ENCODE data around the gene DAPK2. TPM values are rescaled to one million over a fixed set of nuclear protein-coding genes. Genes with fewer than 3 reads are reported as not detected.

The DAPK2 gene
- total RNA-seq, 4 donors from 2014 or later = 47.4 to 105 (median 78.7) TPM

DNA sequence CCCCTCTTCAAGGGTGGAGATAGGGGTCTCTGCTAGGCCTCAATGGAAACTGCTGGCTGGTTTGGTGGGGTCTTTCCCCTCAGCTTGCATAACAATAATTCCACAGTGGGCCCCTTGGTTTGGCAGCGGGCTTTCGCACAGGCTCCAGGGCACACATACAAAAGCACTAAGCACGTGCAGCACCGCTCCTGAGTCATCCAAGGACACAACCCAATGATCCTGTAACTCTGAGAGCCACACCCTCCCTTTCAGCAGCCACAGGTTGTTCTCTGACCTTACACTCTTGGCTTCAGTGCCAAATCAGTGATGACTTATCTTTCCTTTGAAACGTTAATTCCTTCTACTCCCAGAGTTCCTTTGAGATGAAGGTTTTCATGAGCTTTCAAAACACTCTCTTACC, 41.7 kb downstream of the DAPK2 start:
- no peaks in the 10 kb centered on the region for H3K36me3 ChIP-seq
- no peak for TF ChIP-seq POLR2A (IDR thresholded peaks at IDR 0.05)
- TF ChIP-seq, protein P1, sequence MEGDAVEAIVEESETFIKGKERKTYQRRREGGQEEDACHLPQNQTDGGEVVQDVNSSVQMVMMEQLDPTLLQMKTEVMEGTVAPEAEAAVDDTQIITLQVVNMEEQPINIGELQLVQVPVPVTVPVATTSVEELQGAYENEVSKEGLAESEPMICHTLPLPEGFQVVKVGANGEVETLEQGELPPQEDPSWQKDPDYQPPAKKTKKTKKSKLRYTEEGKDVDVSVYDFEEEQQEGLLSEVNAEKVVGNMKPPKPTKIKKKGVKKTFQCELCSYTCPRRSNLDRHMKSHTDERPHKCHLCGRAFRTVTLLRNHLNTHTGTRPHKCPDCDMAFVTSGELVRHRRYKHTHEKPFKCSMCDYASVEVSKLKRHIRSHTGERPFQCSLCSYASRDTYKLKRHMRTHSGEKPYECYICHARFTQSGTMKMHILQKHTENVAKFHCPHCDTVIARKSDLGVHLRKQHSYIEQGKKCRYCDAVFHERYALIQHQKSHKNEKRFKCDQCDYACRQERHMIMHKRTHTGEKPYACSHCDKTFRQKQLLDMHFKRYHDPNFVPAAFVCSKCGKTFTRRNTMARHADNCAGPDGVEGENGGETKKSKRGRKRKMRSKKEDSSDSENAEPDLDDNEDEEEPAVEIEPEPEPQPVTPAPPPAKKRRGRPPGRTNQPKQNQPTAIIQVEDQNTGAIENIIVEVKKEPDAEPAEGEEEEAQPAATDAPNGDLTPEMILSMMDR (IDR thresholded peaks at IDR 0.05) = no peak
- peak overlapping the region in 1 of 3 donors; percentile 63 for H3K27ac ChIP-seq
- intact Hi-C loops (cut with DNase I) = no loop called here
- 65 to 71% methylated on average over 5 of the region's 5 CpGs for WGBS, 2 donors
- no peaks in the 10 kb centered on the region for H3K27me3 ChIP-seq
- DNase-seq = peak; percentile 80 to 83
- no peaks in the 10 kb centered on the region for H3K9me3 ChIP-seq
- no peak overlapping the region for H3K4me3 ChIP-seq (replicated peaks in 1 of 3)
- peaks cover 1 to 16% of the 10 kb centered on the region in 2 donors for H3K4me1 ChIP-seq

DNA sequence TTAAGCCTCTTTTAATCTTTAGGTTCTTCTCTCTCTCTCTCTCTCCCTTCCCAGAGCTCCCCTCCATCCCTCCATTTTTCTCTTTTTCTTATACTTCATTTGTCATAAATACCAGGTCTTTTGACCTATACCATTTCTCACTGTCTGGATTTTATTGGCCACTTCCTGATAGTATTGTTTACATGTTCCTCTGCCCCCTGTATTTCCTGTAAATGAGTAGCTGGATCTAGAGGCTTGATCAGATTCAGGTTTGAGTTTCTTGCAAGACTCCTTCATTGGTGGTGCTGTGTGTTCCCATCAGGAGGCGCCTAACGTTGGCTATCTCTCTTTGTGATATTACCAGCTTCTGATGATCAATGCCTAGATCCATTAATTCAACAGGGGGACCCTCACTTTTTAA, 42.2 kb downstream of the DAPK2 start:
- H3K9me3 ChIP-seq = no peaks in the 10 kb centered on the region
- intact Hi-C loops (cut with DNase I) = no loop called here
- 89 to 94% methylated on average over 2 of the region's 2 CpGs for WGBS, 2 donors
- H3K27me3 ChIP-seq = no peaks in the 10 kb centered on the region
- no peak for DNase-seq
- H3K36me3 ChIP-seq = no peaks in the 10 kb centered on the region
- TF ChIP-seq, protein P1 (IDR thresholded peaks at IDR 0.05) = no peak
- H3K4me3 ChIP-seq (replicated peaks in 1 of 3) = no peak overlapping the region
- H3K27ac ChIP-seq = peak overlapping the region in 1 of 3 donors; percentile 63
- peaks cover 6 to 16% of the 10 kb centered on the region in 2 donors for H3K4me1 ChIP-seq

DNA sequence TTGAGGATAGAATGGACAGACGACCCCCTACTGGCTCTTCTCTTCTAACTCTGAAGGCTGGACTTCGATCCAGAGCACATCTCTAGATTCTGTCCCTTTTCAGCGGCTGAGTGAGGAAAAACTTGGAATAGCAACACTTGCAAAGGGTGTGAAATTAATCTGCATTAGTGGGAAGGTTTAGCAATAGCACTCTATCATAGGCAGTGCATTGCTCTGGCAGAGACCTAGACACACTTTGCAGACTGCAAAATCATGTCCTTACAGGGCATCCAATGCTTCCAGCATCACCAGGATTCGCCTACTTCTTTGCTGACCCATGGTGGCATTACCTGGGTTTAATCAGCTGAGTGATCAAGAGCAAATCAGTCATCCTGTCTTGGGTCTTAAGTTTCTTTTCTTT, 43.1 kb downstream of the DAPK2 start:
- Histone ChIP-seq H3K4me3 (replicated peaks in 1 of 3) (no peak overlapping the region), H3K36me3 (no peaks in the 10 kb centered on the region), H3K9me3 (no peaks in the 10 kb centered on the region), H3K27ac (no peak overlapping the region), H3K27me3 (no peaks in the 10 kb centered on the region), H3K4me1 (peaks cover 15 to 25% of the 10 kb centered on the region in 2 donors)
- TF ChIP-seq, protein P1 (IDR thresholded peaks at IDR 0.05) = no peak
- TF ChIP-seq POLR2A (IDR thresholded peaks at IDR 0.05) = no peak
- no peak for DNase-seq
- intact Hi-C loops (cut with DNase I) = no loop called here
- WGBS, 2 donors = 87 to 91% methylated on average over 4 of the region's 4 CpGs

DNA sequence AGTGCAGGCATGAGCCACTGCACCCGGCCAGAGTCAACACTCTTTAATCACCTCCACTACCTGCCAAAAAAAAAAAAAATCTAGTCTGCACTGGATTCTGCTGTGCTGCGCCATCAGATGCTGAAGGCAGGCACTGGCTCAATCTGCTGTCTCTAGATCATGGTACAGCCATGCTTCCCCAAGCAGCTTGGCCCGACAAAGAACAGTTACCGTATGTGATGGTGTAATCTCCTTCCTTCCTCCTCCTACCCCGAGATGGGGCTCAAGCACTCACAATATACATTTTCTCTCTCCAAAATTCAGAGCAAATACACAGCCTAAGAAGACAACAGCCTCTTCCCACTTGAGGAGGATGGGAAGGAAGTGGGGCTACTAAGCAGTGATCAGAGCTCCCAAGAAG, 45.1 kb downstream of the DAPK2 start:
- Histone ChIP-seq H3K27me3 (no peaks in the 10 kb centered on the region), H3K36me3 (no peaks in the 10 kb centered on the region), H3K9me3 (no peaks in the 10 kb centered on the region), H3K27ac (no peak overlapping the region), H3K4me1 (peaks cover 30 to 43% of the 10 kb centered on the region in 2 donors), H3K4me3 (replicated peaks in 1 of 3) (no peak overlapping the region)
- TF ChIP-seq, protein P1 (IDR thresholded peaks at IDR 0.05) = no peak
- no peak for TF ChIP-seq POLR2A (IDR thresholded peaks at IDR 0.05)
- intact Hi-C loops (cut with DNase I) = no loop called here
- 84 to 85% methylated on average over 5 of the region's 5 CpGs for WGBS, 2 donors
- no peak for DNase-seq

DNA sequence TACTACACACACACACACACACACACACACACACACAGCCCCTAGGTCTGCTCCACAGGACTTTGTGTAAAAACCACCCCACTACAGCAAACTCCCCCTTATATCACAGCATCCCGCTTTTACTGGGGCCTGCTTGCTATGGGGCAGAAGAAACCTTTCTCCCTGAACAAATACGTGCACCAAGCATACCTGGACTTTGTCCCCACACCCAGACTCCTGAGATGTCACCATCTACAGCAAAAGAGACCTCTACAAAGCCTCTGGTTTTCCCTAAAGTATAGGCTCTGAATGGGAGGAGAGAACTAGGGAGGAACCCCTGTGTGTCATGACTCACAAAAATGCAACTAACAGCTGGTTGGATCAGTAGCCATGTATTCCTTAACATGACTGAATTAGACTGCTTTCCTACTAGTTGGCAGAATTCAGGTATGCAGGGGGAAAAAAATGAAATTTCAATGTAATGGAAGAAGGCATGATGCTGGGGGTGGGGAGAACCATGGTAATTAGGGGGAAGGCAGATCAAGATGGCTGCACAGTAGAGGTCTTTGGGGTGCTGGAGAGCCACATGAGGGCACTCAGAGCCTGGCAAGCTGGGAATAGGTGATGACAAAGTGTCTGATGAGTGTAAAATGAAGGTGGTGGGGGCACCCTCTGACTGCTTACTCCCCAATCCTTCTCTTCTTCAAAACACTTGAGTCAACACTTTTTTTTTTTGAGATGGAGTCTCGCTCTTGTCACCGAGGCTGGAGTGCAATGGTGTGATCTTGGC, 45.9 kb downstream of the DAPK2 start:
- intact Hi-C loops (cut with DNase I) = no loop called here
- H3K4me1 ChIP-seq = peaks cover 33 to 46% of the 10 kb centered on the region in 2 donors
- H3K36me3 ChIP-seq = no peaks in the 10 kb centered on the region
- no peak for TF ChIP-seq POLR2A (IDR thresholded peaks at IDR 0.05)
- TF ChIP-seq, protein P1 (IDR thresholded peaks at IDR 0.05) = no peak
- H3K4me3 ChIP-seq (replicated peaks in 1 of 3) = no peak overlapping the region
- no peaks in the 10 kb centered on the region for H3K9me3 ChIP-seq
- no peak overlapping the region for H3K27ac ChIP-seq
- no peak for DNase-seq
- WGBS, 2 donors = 94 to 98% methylated on average over 4 of the region's 4 CpGs
- no peaks in the 10 kb centered on the region for H3K27me3 ChIP-seq
